Panc1 (cell line): ENCODE data around the gene CIAO2B. TPM values are rescaled to one million over a fixed set of nuclear protein-coding genes. Genes with fewer than 3 reads are reported as not detected.

Experiments
- ATAC-seq: fragments of 200-7000 bp; cut with Tn5 transposase; 2 replicates; pipeline ENCODE4 v1.9.1; 2020; ENCODE audit warnings: mild to moderate bottlenecking, moderate library complexity
- BruUV-seq: library from RNA; stranded (reverse); fragments of 400-500 nt; replicated peaks from 2 replicates; lab custom pipeline; 2021; lab: Mats Ljungman, UMichigan
- CTCF ChIA-PET: fragments of 300-600 bp; sonication (Branson Sonifier 250); formaldehyde crosslinking; loops from one replicate; lab custom pipeline; 2022; ENCODE audit warnings: antibody characterized with exemption; lab: Charles Lee
- POLR2A ChIA-PET: fragments of 300-600 bp; sonication (Branson Sonifier 250); formaldehyde crosslinking; loops from one replicate; lab custom pipeline; 2022; ENCODE audit warnings: antibody characterized with exemption; lab: Charles Lee
- DNase-seq: peaks from one replicate; pipeline ENCODE4 v3.0.0-alpha.2; 2010; ENCODE audit warnings: low read depth, low spot score
- H3K27ac ChIP-seq: 2 replicates; pipeline ENCODE4 v1.5.1; 2011; ENCODE audit warnings: mild to moderate bottlenecking, low read length, inconsistent platforms
- H3K27me3 ChIP-seq: fragments of 200-500 bp; sonication (Bioruptor generic); 2 replicates; pipeline ENCODE4 v1.6.0; 2014; ENCODE audit warnings: low read length, inconsistent platforms; ENCODE audit not compliant: control insufficient read depth, insufficient read depth
- H3K36me3 ChIP-seq: fragments of 200-500 bp; sonication (Bioruptor generic); 2 replicates; pipeline ENCODE4 v1.5.1; 2014; ENCODE audit warnings: inconsistent platforms, mild to moderate bottlenecking, low read length, moderate library complexity; ENCODE audit not compliant: control insufficient read depth, insufficient read depth
- H3K4me1 ChIP-seq: 2 replicates; pipeline ENCODE4 v1.5.1; 2011; ENCODE audit warnings: inconsistent platforms, mild to moderate bottlenecking, low read length, moderate library complexity; ENCODE audit not compliant: control insufficient read depth, insufficient read depth
- H3K4me3 ChIP-seq, 2 experiments: 2 replicates each; pipeline ENCODE4 v1.5.1; 2011 to 2012; ENCODE audit warnings: low read depth in 2 of 2, low read length in 2 of 2, mild to moderate bottlenecking in 2 of 2, inconsistent platforms in 1 of 2, moderate library complexity in 1 of 2
- H3K9me3 ChIP-seq: fragments of 200-500 bp; sonication (Bioruptor generic); 2 replicates; pipeline ENCODE4 v1.5.1; 2014; ENCODE audit warnings: low read depth, mild to moderate bottlenecking, inconsistent platforms, low read length, moderate library complexity; ENCODE audit not compliant: control insufficient read depth, insufficient read depth
- CTCF ChIP-seq: fragments of 450-650 bp; IDR thresholded peaks from 2 replicates; pipeline ENCODE4 v1.5.1; 2017; ENCODE audit warnings: mild to moderate bottlenecking
- POLR2AphosphoS5 ChIP-seq: IDR thresholded peaks from 2 replicates; pipeline ENCODE4 v1.6.1; 2012; ENCODE audit warnings: mild to moderate bottlenecking, low read depth, low read length, moderate library complexity
- REST ChIP-seq, 2 experiments: IDR thresholded peaks; 2 replicates each; pipeline ENCODE4 v1.6.1; 2011 to 2012; ENCODE audit warnings: low read depth in 2 of 2, control low read depth in 1 of 2, low read length in 1 of 2, mild to moderate bottlenecking in 1 of 2, moderate library complexity in 1 of 2; ENCODE audit not compliant: insufficient read depth in 1 of 2
- SIN3A ChIP-seq: IDR thresholded peaks from 2 replicates; pipeline ENCODE4 v1.6.1; 2012; ENCODE audit warnings: low read depth, mild to moderate bottlenecking, low read length, moderate library complexity, borderline replicate concordance; ENCODE audit not compliant: insufficient read depth
- TCF7L2 ChIP-seq: IDR thresholded peaks from 2 replicates; pipeline ENCODE4 v1.6.1; 2011; ENCODE audit warnings: mild to moderate bottlenecking, low read depth, low read length, inconsistent platforms
- in situ Hi-C: cut with HindIII; loops from 2 replicates; pipeline ENCODE4 v1.10.0; 2016; ENCODE audit warnings: low sequenced_read_pairs, low pct_unique_long_range_greater_than_20kb
- intact Hi-C: fragments of 100-400 bp; cut with micrococcal nuclease; formaldehyde crosslinking; loops from one replicate; pipeline ENCODE4 v1.10.0; 2022; ENCODE audit not compliant: unreplicated experiment
- total RNA-seq: library from RNA; stranded (reverse); gene quantifications from one replicate; pipeline ENCODE4 v1.2.1, GENCODE V29; 2021; ENCODE audit not compliant: unreplicated experiment

The CIAO2B gene
- total RNA-seq, 1 experiment from 2014 or later = 96.6 TPM

DNA sequence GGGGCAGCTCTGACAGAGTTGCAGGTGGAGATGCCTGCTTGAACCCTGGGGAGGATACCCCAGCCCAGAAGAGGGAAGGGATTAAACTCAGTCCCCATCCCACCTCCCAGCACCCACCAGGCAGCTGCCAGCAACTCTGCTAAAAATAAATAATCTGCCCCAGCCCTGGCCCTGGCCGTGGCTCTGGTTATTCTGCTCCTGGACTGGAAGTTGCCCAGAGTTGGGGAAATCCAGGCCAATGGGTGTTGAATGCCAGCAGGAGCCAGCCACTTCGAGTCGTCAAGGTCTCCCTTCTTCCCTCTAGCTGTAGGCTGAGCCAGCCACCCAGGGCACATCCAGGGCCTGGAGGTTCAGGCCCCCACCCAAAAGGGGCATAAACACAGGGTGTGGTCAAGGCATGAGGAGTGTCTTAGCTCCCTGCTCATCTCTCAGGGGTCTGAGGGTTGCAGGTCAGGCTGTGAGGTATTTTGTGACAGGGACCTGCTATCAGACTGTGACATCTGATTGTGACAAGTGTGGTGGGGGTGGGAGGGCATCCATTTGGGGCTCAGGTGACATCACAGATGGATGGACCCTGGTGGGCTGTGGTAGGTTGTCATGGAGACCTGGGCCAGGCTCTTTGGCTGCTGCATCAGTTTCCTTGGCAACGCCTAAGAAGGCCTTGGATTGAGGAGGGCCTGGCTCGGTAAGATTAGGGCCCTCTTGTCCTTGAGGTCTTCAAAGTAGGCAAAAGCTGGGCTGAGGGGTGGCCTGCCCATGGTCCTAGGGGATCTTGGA lies 7.8 kb downstream of the CIAO2B start:
- no peaks in the 10 kb centered on the region for H3K9me3 ChIP-seq
- H3K36me3 ChIP-seq = no peaks in the 10 kb centered on the region
- no peak for DNase-seq
- ChIA-PET CTCF (interaction anchor here (0.6 to 0.7 kb wide), 2 partner anchors 22 to 189 kb away, joined by 3 to 4 read pairs; no protein-coding TSS in a partner anchor), POLR2A (no interaction called here)
- peaks cover 6% of the 10 kb centered on the region; the same call in 1 of the 2 replicates for H3K4me1 ChIP-seq
- in situ Hi-C loops = no loop called here
- H3K27ac ChIP-seq = no peak overlapping the region
- H3K27me3 ChIP-seq = no peaks in the 10 kb centered on the region
- intact Hi-C loops = no loop called here
- ATAC-seq = no peak
- no peak overlapping the region for H3K4me3 ChIP-seq
- no peak for TF ChIP-seq POLR2AphosphoS5
- no peak for TF ChIP-seq SIN3A
- TF ChIP-seq TCF7L2 = no peak
- no peak for TF ChIP-seq REST (IDR thresholded peaks at IDR 0.05; ENCODE audit: insufficient read depth in 1 of 2, low read depth in 2 of 2, low read length in 1 of 2)
- TF ChIP-seq CTCF = no peak
- BruUV-seq = no TSS peak

DNA sequence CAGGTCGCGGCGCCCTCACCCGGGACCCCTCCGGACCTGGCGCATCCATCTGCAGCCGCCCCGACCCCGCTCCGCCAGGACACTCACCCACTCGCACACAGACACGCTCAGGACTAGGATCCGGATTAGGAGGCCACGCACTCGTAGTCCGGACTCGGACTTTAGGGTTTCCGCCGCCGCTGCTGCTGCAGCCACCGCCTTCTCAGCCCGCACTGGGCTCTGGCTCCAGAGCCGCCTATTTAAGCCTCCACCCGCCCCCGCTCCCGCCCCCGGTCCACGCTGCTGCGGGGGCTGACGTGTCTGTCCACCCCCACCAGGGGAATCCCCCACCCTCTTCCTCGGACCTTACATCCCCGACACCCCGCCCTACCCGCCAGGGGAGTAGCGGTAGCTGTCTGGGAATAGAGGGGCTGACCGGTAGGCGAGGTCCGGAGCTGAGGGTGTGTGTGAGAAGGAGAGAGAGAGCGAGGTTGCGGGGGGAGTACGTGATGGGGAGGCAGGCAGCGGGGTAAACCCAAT lies 8.8 kb downstream of the CIAO2B start, which contains the start of gene RRAD:
Gene RRAD (minus strand): TSS at position 214 of the 519 bp plus-strand sequence. CDS start 356 bp downstream, outside the sequence.
- no TSS peak for BruUV-seq
- in situ Hi-C loops (no loop called here), intact Hi-C loops (no loop called here)
- ChIA-PET POLR2A (no interaction called here), CTCF (no interaction called here)
- Histone ChIP-seq H3K27me3 (no peaks in the 10 kb centered on the region), H3K27ac (no peak within 1 kb of the TSS), H3K36me3 (no peaks in the 10 kb centered on the region), H3K4me3 (peak within 1 kb of the TSS; percentile 37 to 46), H3K9me3 (no peaks in the 10 kb centered on the region), H3K4me1 (peaks cover 6% of the 10 kb centered on the region; the same call in 1 of the 2 replicates)
- DNase-seq (no peak), ATAC-seq (peak; percentile 35)
- TF ChIP-seq POLR2AphosphoS5 = no peak
- no peak for TF ChIP-seq REST (IDR thresholded peaks at IDR 0.05; ENCODE audit: insufficient read depth in 1 of 2, low read depth in 2 of 2, low read length in 1 of 2)
